Fibroblast of lung (primary cell): ENCODE measurements around the gene SEMA7A. TPM values are rescaled to one million over a fixed set of nuclear protein-coding genes. Genes with fewer than 3 reads are reported as not detected.

Source experiments
- DNase-seq, 2 donors: peaks; one replicate each; pipeline versions ENCODE4 v3.0.0 to v3.0.0-alpha.2; 2010; ENCODE audit warnings: low read depth in 2 of 2
- H2AFZ ChIP-seq: 2 replicates; pipeline ENCODE4 v1.5.1; 2012; ENCODE audit warnings: low read length, control low read depth, inconsistent platforms
- H3K27ac ChIP-seq: 2 replicates; pipeline ENCODE4 v1.5.1; 2011; ENCODE audit warnings: low read length, control low read depth; ENCODE audit not compliant: insufficient read depth
- H3K27me3 ChIP-seq: 2 replicates; pipeline ENCODE4 v1.5.1; 2011; ENCODE audit warnings: mild to moderate bottlenecking, low read length; ENCODE audit not compliant: control insufficient read depth, insufficient read depth
- H3K36me3 ChIP-seq: 2 replicates; pipeline ENCODE4 v1.5.1; 2011; ENCODE audit warnings: low read length; ENCODE audit not compliant: control insufficient read depth, insufficient read depth
- H3K4me1 ChIP-seq: 2 replicates; pipeline ENCODE4 v1.5.1; 2011; ENCODE audit warnings: low read length; ENCODE audit not compliant: control insufficient read depth, insufficient read depth; ENCODE audit errors: extremely low read depth
- H3K4me2 ChIP-seq: 2 replicates; pipeline ENCODE4 v1.5.1; 2011; ENCODE audit warnings: low read length, control low read depth; ENCODE audit not compliant: insufficient read depth; ENCODE audit errors: extremely low read depth
- H3K4me3 ChIP-seq, 4 experiments: fragments of 200-600 bp in 1 of 4; sonication (generic) in 1 of 4; replicated peaks in 1 of 4; 2 replicates each; pipeline ENCODE4 v1.5.1; 2011 to 2016; ENCODE audit warnings: low read length in 4 of 4, low read depth in 3 of 4, mild to moderate bottlenecking in 3 of 4, control low read depth in 2 of 4, inconsistent platforms in 1 of 4, mixed read lengths in 1 of 4; ENCODE audit not compliant: insufficient read depth in 1 of 4; ENCODE audit errors: control extremely low read depth in 1 of 4
- H3K79me2 ChIP-seq: 2 replicates; pipeline ENCODE4 v1.5.1; 2012; ENCODE audit warnings: mild to moderate bottlenecking, low read length, inconsistent platforms; ENCODE audit not compliant: control insufficient read depth, insufficient read depth
- H3K9ac ChIP-seq: 2 replicates; pipeline ENCODE4 v1.5.1; 2011; ENCODE audit warnings: mild to moderate bottlenecking, low read length, control low read depth; ENCODE audit not compliant: insufficient read depth
- H3K9me3 ChIP-seq: 2 replicates; pipeline ENCODE4 v1.5.1; 2012; ENCODE audit warnings: low read depth, low read length; ENCODE audit not compliant: control insufficient read depth, insufficient read depth
- H4K20me1 ChIP-seq: 2 replicates; pipeline ENCODE4 v1.5.1; 2011; ENCODE audit warnings: low read length; ENCODE audit not compliant: control insufficient read depth, insufficient read depth; ENCODE audit errors: extremely low read depth
- CTCF ChIP-seq, 2 donors: IDR thresholded peaks in 1 of 2; conservative IDR thresholded peaks in 1 of 2; 1 replicate in 1 of 2; 2 replicates in 1 of 2; pipeline ENCODE4 v1.5.1; 2011 to 2012; ENCODE audit warnings: low read length in 2 of 2, control low read depth in 1 of 2, inconsistent platforms in 1 of 2, low read depth in 1 of 2, mild to moderate bottlenecking in 1 of 2
- EZH2 ChIP-seq: IDR thresholded peaks from 2 replicates; pipeline ENCODE4 v1.5.1; 2012; ENCODE audit warnings: low read length, control low read depth, mild to moderate bottlenecking; ENCODE audit errors: missing control alignments
- polyA plus RNA-seq, 2 donors: library from polyadenylated mRNA; depleted of rRNA in 1 of 2; stranded (reverse) in 1 of 2; unstranded in 1 of 2; fragments of >200 nt; gene quantifications; 2 replicates each; pipeline ENCODE4 v1.2.1, GENCODE V29; 2011 to 2012; ENCODE audit warnings: missing spikeins in 1 of 2
- total RNA-seq: library from RNA; depleted of rRNA; stranded (reverse); fragments of >200 nt; gene quantifications from 2 replicates; pipeline ENCODE4 v1.2.1, GENCODE V29; 2014

Gene SEMA7A
- total and polyA plus RNA-seq, 2 donors (not counting 1 experiment from before 2014, with no cell fraction given) = 5.6 to 12.5 TPM

DNA sequence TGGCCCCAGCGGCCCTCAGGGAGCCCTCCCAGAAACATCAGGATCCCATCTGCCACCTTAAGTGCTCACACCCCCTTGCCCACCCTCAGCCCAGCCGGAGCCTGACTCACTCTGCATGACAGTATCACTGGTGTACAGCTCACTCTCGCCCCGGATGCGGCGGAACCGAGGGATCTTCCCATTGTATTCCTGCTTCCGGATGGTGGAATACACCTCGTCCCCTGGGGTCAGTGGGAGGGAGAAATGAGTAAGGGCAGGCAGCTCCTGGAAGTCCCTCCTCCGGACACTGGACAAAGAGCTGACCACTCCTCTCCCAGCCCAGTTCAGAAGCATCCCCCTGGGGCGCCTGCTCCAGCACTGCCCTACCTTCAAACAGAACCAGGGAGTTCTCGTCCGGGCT lies 16.5 kb downstream of the SEMA7A start:
- peak; percentile 53 to 81 for DNase-seq
- no peaks in the 10 kb centered on the region for H3K27me3 ChIP-seq
- H3K4me3 ChIP-seq = no peak overlapping the region
- H3K4me2 ChIP-seq = no peak overlapping the region
- H3K36me3 ChIP-seq = peaks cover 10% of the 10 kb centered on the region
- no peaks in the 10 kb centered on the region for H3K9me3 ChIP-seq
- peaks cover 18% of the 10 kb centered on the region for H3K4me1 ChIP-seq
- H3K27ac ChIP-seq = peak overlapping the region; percentile 20
- TF ChIP-seq EZH2 = no peak
- H2AFZ ChIP-seq = no peak overlapping the region
- H3K9ac ChIP-seq = no peak overlapping the region
- H3K79me2 ChIP-seq = peaks cover 35% of the 10 kb centered on the region
- no peaks in the 10 kb centered on the region for H4K20me1 ChIP-seq

- H3K27me3 ChIP-seq = no peaks in the 10 kb centered on the region
- no peak overlapping the region for H3K9ac ChIP-seq
- H3K4me1 ChIP-seq = peaks cover 14% of the 10 kb centered on the region
- H3K79me2 ChIP-seq = peaks cover 25% of the 10 kb centered on the region
- peaks cover 14% of the 10 kb centered on the region for H3K36me3 ChIP-seq
- H2AFZ ChIP-seq = no peak overlapping the region
- H3K4me3 ChIP-seq = no peak overlapping the region
- H4K20me1 ChIP-seq = no peaks in the 10 kb centered on the region
- DNase-seq = no peak
- no peak overlapping the region for H3K27ac ChIP-seq
- TF ChIP-seq EZH2 (no peak), CTCF (conservative IDR thresholded peaks at IDR 0.05 in 1 of 2, IDR thresholded peaks at IDR 0.05 in 1 of 2; ENCODE audit: low read depth in 1 of 2, low read length in 2 of 2) (no peak)
- H3K4me2 ChIP-seq = no peak overlapping the region
- H3K9me3 ChIP-seq = no peaks in the 10 kb centered on the region
These were observed 17.5 kb downstream of the SEMA7A start for GRCh38 chr15:74415966-74416916.

GRCh38 chr15:74414603-74415338 lies 19.0 kb downstream of the SEMA7A start:
- Histone ChIP-seq H3K27ac (no peak overlapping the region), H3K9me3 (no peaks in the 10 kb centered on the region), H3K4me1 (peaks cover 4% of the 10 kb centered on the region), H2AFZ (no peak overlapping the region), H3K4me3 (no peak overlapping the region), H3K4me2 (no peak overlapping the region), H3K27me3 (no peaks in the 10 kb centered on the region), H3K9ac (no peak overlapping the region), H3K36me3 (peaks cover 17% of the 10 kb centered on the region), H3K79me2 (peaks cover 11% of the 10 kb centered on the region), H4K20me1 (no peaks in the 10 kb centered on the region)
- no peak for DNase-seq
- TF ChIP-seq EZH2 = no peak
- no peak for TF ChIP-seq CTCF (conservative IDR thresholded peaks at IDR 0.05 in 1 of 2, IDR thresholded peaks at IDR 0.05 in 1 of 2; ENCODE audit: low read depth in 1 of 2, low read length in 2 of 2)
